ENCODE results near the gene LDB3.

The LDB3 gene

DNA sequence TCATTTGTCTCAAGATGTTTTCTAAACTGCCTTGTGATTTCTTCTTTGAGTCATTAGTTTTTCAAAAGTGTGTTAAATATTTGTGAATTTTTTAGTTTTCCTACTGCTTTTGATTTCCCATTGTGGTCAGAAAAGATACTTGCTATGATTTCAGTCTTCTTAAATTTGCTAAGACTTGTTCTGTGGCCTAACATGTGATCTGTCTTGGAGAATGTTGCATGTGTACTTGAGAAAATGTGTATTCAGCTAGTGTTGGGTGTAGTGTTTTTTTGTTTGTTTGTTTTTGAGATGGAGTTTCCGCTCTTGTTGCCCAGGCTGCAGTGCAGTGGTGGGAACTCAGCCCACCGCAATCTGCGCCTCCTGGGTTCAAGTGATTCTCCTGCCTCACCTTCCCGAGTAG is 116.7 kb downstream of the LDB3 start:
- H3F3A ChIP-seq (ENCODE audit: insufficient read depth, low read length) = no peaks in the 10 kb centered on the region
- no peak overlapping the region for H3K4me3 ChIP-seq (ENCODE audit: low read length)
- H3K9me3 ChIP-seq (replicated peaks; ENCODE audit: insufficient read depth, low read length) = no peaks in the 10 kb centered on the region
- DNase-seq = no peak
- no peaks in the 10 kb centered on the region for H3K36me3 ChIP-seq (replicated peaks; ENCODE audit: insufficient read depth, low read length)
- no peak overlapping the region for H2AFZ ChIP-seq (ENCODE audit: low read length)
- no peaks in the 10 kb centered on the region for H3K27me3 ChIP-seq (replicated peaks; ENCODE audit: insufficient read depth, low read length)
- H3K9ac ChIP-seq (ENCODE audit: low read length) = no peak overlapping the region
- no peaks in the 10 kb centered on the region for H3K9me2 ChIP-seq (replicated peaks; ENCODE audit: insufficient read depth, low read length)
- H3K4me1 ChIP-seq (ENCODE audit: low read length) = no peaks in the 10 kb centered on the region
- no peak overlapping the region for H3K4me2 ChIP-seq (ENCODE audit: low read depth, low read length)
- no peaks in the 10 kb centered on the region; the same call in 1 of the 2 replicates for H3K79me2 ChIP-seq (ENCODE audit: low read length)
- H3K27ac ChIP-seq (ENCODE audit: low read length) = no peak overlapping the region
- no peaks in the 10 kb centered on the region for H4K20me1 ChIP-seq (ENCODE audit: insufficient read depth, low read length)
- TF ChIP-seq EZH2phosphoT487 (IDR thresholded peaks at IDR 0.05; ENCODE audit: low read length) (no peak), EZH2 (optimal IDR thresholded peaks at IDR 0.05; ENCODE audit: low read depth, low read length) (no peak)
- TF ChIP-seq, protein P1, sequence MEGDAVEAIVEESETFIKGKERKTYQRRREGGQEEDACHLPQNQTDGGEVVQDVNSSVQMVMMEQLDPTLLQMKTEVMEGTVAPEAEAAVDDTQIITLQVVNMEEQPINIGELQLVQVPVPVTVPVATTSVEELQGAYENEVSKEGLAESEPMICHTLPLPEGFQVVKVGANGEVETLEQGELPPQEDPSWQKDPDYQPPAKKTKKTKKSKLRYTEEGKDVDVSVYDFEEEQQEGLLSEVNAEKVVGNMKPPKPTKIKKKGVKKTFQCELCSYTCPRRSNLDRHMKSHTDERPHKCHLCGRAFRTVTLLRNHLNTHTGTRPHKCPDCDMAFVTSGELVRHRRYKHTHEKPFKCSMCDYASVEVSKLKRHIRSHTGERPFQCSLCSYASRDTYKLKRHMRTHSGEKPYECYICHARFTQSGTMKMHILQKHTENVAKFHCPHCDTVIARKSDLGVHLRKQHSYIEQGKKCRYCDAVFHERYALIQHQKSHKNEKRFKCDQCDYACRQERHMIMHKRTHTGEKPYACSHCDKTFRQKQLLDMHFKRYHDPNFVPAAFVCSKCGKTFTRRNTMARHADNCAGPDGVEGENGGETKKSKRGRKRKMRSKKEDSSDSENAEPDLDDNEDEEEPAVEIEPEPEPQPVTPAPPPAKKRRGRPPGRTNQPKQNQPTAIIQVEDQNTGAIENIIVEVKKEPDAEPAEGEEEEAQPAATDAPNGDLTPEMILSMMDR (IDR thresholded peaks at IDR 0.05; ENCODE audit: low read length) = no peak
